ENCODE results near the gene ROR1. TPM values are rescaled to one million over a fixed set of nuclear protein-coding genes. Genes with fewer than 3 reads are reported as not detected.

Gene ROR1
- total and polyA plus RNA-seq, 2 of the 13 experiments (the other 11 are each of a cell fraction or from before 2014, with no cell fraction given): 0.58 to 2.3 TPM

DNA sequence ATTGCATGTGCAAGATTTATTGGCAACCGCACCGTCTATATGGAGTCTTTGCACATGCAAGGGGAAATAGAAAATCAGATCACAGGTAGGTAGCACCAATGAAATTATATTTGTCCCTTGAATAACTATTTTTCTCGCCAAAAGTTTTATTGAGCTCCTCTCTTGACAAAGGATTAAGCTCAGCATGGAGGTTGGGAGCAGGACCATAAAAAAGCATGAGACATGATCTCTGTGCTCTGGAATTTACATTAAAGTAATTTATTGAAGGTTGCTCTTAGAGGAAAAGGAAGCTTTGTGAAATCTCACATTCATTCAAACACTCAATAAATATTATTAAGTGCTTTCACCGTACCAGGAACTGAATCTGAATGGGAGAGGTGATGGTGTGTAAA lies 363.6 kb downstream of the ROR1 start:
- 56% methylated on average over 4 of the region's 4 CpGs for WGBS (ENCODE audit: low lambda C conversion rate)
- ChIA-PET POLR2A (interaction anchor here (1.0 kb wide), 1 partner anchor 463 kb away, joined by 4 read pairs; no protein-coding TSS in a partner anchor), CTCF (ENCODE audit: low intra/inter-chr PET ratio, low total read pairs) (interaction anchor here (0.8 to 2.7 kb wide), 2 partner anchors 463 to 521 kb away, joined by 6 to 21 read pairs; no protein-coding TSS in a partner anchor)
- Histone ChIP-seq H3K4me2 (ENCODE audit: low read depth, low read length) (no peak overlapping the region), H3K9me3 (ENCODE audit: low read length) (no peaks in the 10 kb centered on the region), H4K20me1 (ENCODE audit: insufficient read depth, low read length) (no peaks in the 10 kb centered on the region), H3K27ac (ENCODE audit: extremely low read length, insufficient read depth, low read length) (no peak overlapping the region), H3K36me3 (replicated peaks in 1 of 2; ENCODE audit: control insufficient read depth in 1 of 2, insufficient read depth in 2 of 2, low read length in 2 of 2) (no peaks in the 10 kb centered on the region), H3K4me1 (ENCODE audit: insufficient read depth, low read length) (no peaks in the 10 kb centered on the region), H3K4me3 (replicated peaks in 1 of 3; ENCODE audit: insufficient read depth in 1 of 3, low read depth in 2 of 3, low read length in 3 of 3) (no peak overlapping the region), H3K27me3 (ENCODE audit: control insufficient read depth in 1 of 2, insufficient read depth in 2 of 2, low read length in 2 of 2) (no peaks in the 10 kb centered on the region), H3K79me2 (ENCODE audit: insufficient read depth, low read length) (no peaks in the 10 kb centered on the region), H3K9ac (ENCODE audit: insufficient read depth, low read depth, low read length) (no peak overlapping the region), H2AFZ (ENCODE audit: low read length) (no peak overlapping the region)
- BruUV-seq (replicated peaks): no TSS peak
- no peak for DNase-seq (ENCODE audit: low spot score)
- FAIRE-seq: no peak
- in situ Hi-C loops (cut with HindIII; ENCODE audit: extremely low pct_ligation_motif_present, low pct_unique_long_range_greater_than_20kb) (loop anchor here (5.0 to 10.0 kb wide), 2 partner anchors 463 to 520 kb away; no protein-coding TSS in a partner anchor), intact Hi-C loops (cut with micrococcal nuclease; ENCODE audit: unreplicated experiment) (loop anchor here (1.0 to 2.0 kb wide), 6 partner anchors 109 to 580 kb away; no protein-coding TSS in a partner anchor)
- TF ChIP-seq ZNF367 (CRISPR knock-in tag; IDR thresholded peaks at IDR 0.05; ENCODE audit: borderline replicate concordance): no peak
- TF ChIP-seq NCOA2 (CRISPR knock-in tag; IDR thresholded peaks at IDR 0.05): no peak
- TF ChIP-seq TCF7 (IDR thresholded peaks at IDR 0.05; ENCODE audit: low read depth): no peak
- no peak for TF ChIP-seq PLRG1 (conservative IDR thresholded peaks at IDR 0.05)
- TF ChIP-seq ZNF782 (CRISPR knock-in tag; IDR thresholded peaks at IDR 0.05; ENCODE audit: borderline replicate concordance): no peak
- TF ChIP-seq FOXO1 (CRISPR knock-in tag; IDR thresholded peaks at IDR 0.05): no peak
- no peak for TF ChIP-seq MAFK (conservative IDR thresholded peaks at IDR 0.05 in 1 of 2, IDR thresholded peaks at IDR 0.05 in 1 of 2; ENCODE audit: low read length in 2 of 2)
- TF ChIP-seq, protein P1, sequence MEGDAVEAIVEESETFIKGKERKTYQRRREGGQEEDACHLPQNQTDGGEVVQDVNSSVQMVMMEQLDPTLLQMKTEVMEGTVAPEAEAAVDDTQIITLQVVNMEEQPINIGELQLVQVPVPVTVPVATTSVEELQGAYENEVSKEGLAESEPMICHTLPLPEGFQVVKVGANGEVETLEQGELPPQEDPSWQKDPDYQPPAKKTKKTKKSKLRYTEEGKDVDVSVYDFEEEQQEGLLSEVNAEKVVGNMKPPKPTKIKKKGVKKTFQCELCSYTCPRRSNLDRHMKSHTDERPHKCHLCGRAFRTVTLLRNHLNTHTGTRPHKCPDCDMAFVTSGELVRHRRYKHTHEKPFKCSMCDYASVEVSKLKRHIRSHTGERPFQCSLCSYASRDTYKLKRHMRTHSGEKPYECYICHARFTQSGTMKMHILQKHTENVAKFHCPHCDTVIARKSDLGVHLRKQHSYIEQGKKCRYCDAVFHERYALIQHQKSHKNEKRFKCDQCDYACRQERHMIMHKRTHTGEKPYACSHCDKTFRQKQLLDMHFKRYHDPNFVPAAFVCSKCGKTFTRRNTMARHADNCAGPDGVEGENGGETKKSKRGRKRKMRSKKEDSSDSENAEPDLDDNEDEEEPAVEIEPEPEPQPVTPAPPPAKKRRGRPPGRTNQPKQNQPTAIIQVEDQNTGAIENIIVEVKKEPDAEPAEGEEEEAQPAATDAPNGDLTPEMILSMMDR (CRISPR knock-in tag; IDR thresholded peaks at IDR 0.05): no peak
- TF ChIP-seq RBM22 (optimal IDR thresholded peaks at IDR 0.05; ENCODE audit: low read length): no peak
- no peak for TF ChIP-seq RAD51 (IDR thresholded peaks at IDR 0.05; ENCODE audit: borderline replicate concordance)
- no peak for TF ChIP-seq GTF3A (CRISPR knock-in tag; conservative IDR thresholded peaks at IDR 0.05)
- no peak for TF ChIP-seq SMARCE1 (IDR thresholded peaks at IDR 0.05; ENCODE audit: borderline replicate concordance)
- TF ChIP-seq NFE2L1 (CRISPR knock-in tag; IDR thresholded peaks at IDR 0.05; ENCODE audit: borderline replicate concordance): no peak
- no peak for TF ChIP-seq ZNF577 (CRISPR knock-in tag; IDR thresholded peaks at IDR 0.05; ENCODE audit: borderline replicate concordance, low read depth)
- no peak for ATAC-seq

All from HepG2 (cell line).